ENCODE data around the gene CISH. TPM values are rescaled to one million over a fixed set of nuclear protein-coding genes. Genes with fewer than 3 reads are reported as not detected.

Gene CISH
- total RNA-seq, 1 donor = 1.1 TPM

- Histone ChIP-seq H3K27ac (ENCODE audit: low read depth, low read length) (no peak overlapping the region), H3K36me3 (ENCODE audit: insufficient read depth, low read length) (no peaks in the 10 kb centered on the region), H3K79me2 (ENCODE audit: insufficient read depth, low read length) (no peaks in the 10 kb centered on the region), H3K4me3 (ENCODE audit: insufficient read depth, low read length) (no peak overlapping the region), H3K4me2 (ENCODE audit: insufficient read depth, low read length) (no peak overlapping the region), H4K20me1 (ENCODE audit: insufficient read depth, low read length) (no peaks in the 10 kb centered on the region), H2AFZ (ENCODE audit: low read length) (no peak overlapping the region), H3K9me3 (ENCODE audit: low read depth, low read length) (no peaks in the 10 kb centered on the region), H3K4me1 (ENCODE audit: insufficient read depth, low read length) (no peaks in the 10 kb centered on the region), H3K27me3 (ENCODE audit: insufficient read depth, low read length) (no peaks in the 10 kb centered on the region)
- no peak for DNase-seq (ENCODE audit: insufficient read length, low spot score, missing footprints)
- TF ChIP-seq CTCF (IDR thresholded peaks at IDR 0.05; ENCODE audit: extremely low read depth, low read depth, low read length) = no peak
Observed at GRCh38 chr3:50657816-50658215, 46.2 kb upstream of the CISH start.

GRCh38 chr3:50657407-50657806, 45.8 kb upstream of the CISH start:
- no peak overlapping the region for H3K27ac ChIP-seq (ENCODE audit: low read depth, low read length)
- no peaks in the 10 kb centered on the region for H3K27me3 ChIP-seq (ENCODE audit: insufficient read depth, low read length)
- H4K20me1 ChIP-seq (ENCODE audit: insufficient read depth, low read length) = no peaks in the 10 kb centered on the region
- DNase-seq (ENCODE audit: insufficient read length, low spot score, missing footprints) = no peak
- no peak overlapping the region for H3K4me2 ChIP-seq (ENCODE audit: insufficient read depth, low read length)
- no peaks in the 10 kb centered on the region for H3K36me3 ChIP-seq (ENCODE audit: insufficient read depth, low read length)
- no peaks in the 10 kb centered on the region for H3K9me3 ChIP-seq (ENCODE audit: low read depth, low read length)
- no peak for TF ChIP-seq CTCF (IDR thresholded peaks at IDR 0.05; ENCODE audit: extremely low read depth, low read depth, low read length)
- H3K79me2 ChIP-seq (ENCODE audit: insufficient read depth, low read length) = no peaks in the 10 kb centered on the region
- H3K4me1 ChIP-seq (ENCODE audit: insufficient read depth, low read length) = no peaks in the 10 kb centered on the region
- no peak overlapping the region for H3K4me3 ChIP-seq (ENCODE audit: insufficient read depth, low read length)
- H2AFZ ChIP-seq (ENCODE audit: low read length) = no peak overlapping the region

- Histone ChIP-seq H4K20me1 (ENCODE audit: insufficient read depth, low read length) (no peaks in the 10 kb centered on the region), H3K4me2 (ENCODE audit: insufficient read depth, low read length) (no peak overlapping the region), H3K36me3 (ENCODE audit: insufficient read depth, low read length) (no peaks in the 10 kb centered on the region), H2AFZ (ENCODE audit: low read length) (no peak overlapping the region), H3K27ac (ENCODE audit: low read depth, low read length) (no peak overlapping the region), H3K27me3 (ENCODE audit: insufficient read depth, low read length) (no peaks in the 10 kb centered on the region), H3K79me2 (ENCODE audit: insufficient read depth, low read length) (no peaks in the 10 kb centered on the region), H3K4me1 (ENCODE audit: insufficient read depth, low read length) (no peaks in the 10 kb centered on the region), H3K4me3 (ENCODE audit: insufficient read depth, low read length) (no peak overlapping the region), H3K9me3 (ENCODE audit: low read depth, low read length) (no peaks in the 10 kb centered on the region)
- no peak for TF ChIP-seq CTCF (IDR thresholded peaks at IDR 0.05; ENCODE audit: extremely low read depth, low read depth, low read length)
- no peak for DNase-seq (ENCODE audit: insufficient read length, low spot score, missing footprints)
Observed at GRCh38 chr3:50656417-50657195, 45.0 kb upstream of the CISH start.

GRCh38 chr3:50655009-50655830, 43.6 kb upstream of the CISH start:
- no peaks in the 10 kb centered on the region for H3K27me3 ChIP-seq (ENCODE audit: insufficient read depth, low read length)
- H3K36me3 ChIP-seq (ENCODE audit: insufficient read depth, low read length) = no peaks in the 10 kb centered on the region
- no peaks in the 10 kb centered on the region for H3K9me3 ChIP-seq (ENCODE audit: low read depth, low read length)
- no peaks in the 10 kb centered on the region for H4K20me1 ChIP-seq (ENCODE audit: insufficient read depth, low read length)
- H3K4me1 ChIP-seq (ENCODE audit: insufficient read depth, low read length) = no peaks in the 10 kb centered on the region
- H3K79me2 ChIP-seq (ENCODE audit: insufficient read depth, low read length) = no peaks in the 10 kb centered on the region
- H3K4me3 ChIP-seq (ENCODE audit: insufficient read depth, low read length) = no peak overlapping the region
- no peak for TF ChIP-seq CTCF (IDR thresholded peaks at IDR 0.05; ENCODE audit: extremely low read depth, low read depth, low read length)
- H3K27ac ChIP-seq (ENCODE audit: low read depth, low read length) = no peak overlapping the region
- no peak overlapping the region for H2AFZ ChIP-seq (ENCODE audit: low read length)
- no peak for DNase-seq (ENCODE audit: insufficient read length, low spot score, missing footprints)
- no peak overlapping the region for H3K4me2 ChIP-seq (ENCODE audit: insufficient read depth, low read length)

All from osteoblast (primary cell).